ENCODE results near the gene CBFB. TPM values are rescaled to one million over a fixed set of nuclear protein-coding genes. Genes with fewer than 3 reads are reported as not detected.

The CBFB gene
- total RNA-seq, 1 experiment from 2014 or later, result 76.3 TPM

- H3K79me2 ChIP-seq (ENCODE audit: insufficient read depth, low read length), result no peaks in the 10 kb centered on the region
- H4K8ac ChIP-seq (replicated peaks; ENCODE audit: insufficient read length, low read depth, low read length), result no peak overlapping the region
- Mint-ChIP-seq H3K4me1 (no peaks in the 10 kb centered on the region), H3K9me3 (no peaks in the 10 kb centered on the region), H3K27ac (no peak overlapping the region), H3K36me3 (ENCODE audit: insufficient read depth in 1 of 3, low read depth in 3 of 3) (peaks cover 13 to 88% (median 72%) of the 10 kb centered on the region in 3 experiments), H3K4me3 (no peak overlapping the region), H3K27me3 (ENCODE audit: low read depth) (no peaks in the 10 kb centered on the region)
- no CpG with 5 or more reads among the region's 9 CpGs for WGBS (ENCODE audit: extremely low coverage, insufficient read length, low lambda C conversion rate)
- no peak for DNase-seq
- H4K91ac ChIP-seq (ENCODE audit: insufficient read length, low read depth, low read length), result no peak overlapping the region
- H3K27ac ChIP-seq (ENCODE audit: insufficient read length, low read depth, low read length), result no peak overlapping the region
- no peak overlapping the region for H3K4ac ChIP-seq (ENCODE audit: low read depth, low read length)
- H4K5ac ChIP-seq (ENCODE audit: insufficient read length, low read depth, low read length), result no peak overlapping the region
- no peak overlapping the region for H3T11ph ChIP-seq (ENCODE audit: low read length)
- H3K56ac ChIP-seq (ENCODE audit: insufficient read length, low read depth, low read length), result no peak overlapping the region
- no peak for TF ChIP-seq CTCF (conservative IDR thresholded peaks at IDR 0.05)
- no peak overlapping the region for H2AK5ac ChIP-seq (ENCODE audit: insufficient read length, low read length)
- H3K9ac ChIP-seq (ENCODE audit: extremely low read depth, insufficient read length, low read length), result no peak overlapping the region
- H3K9me3 ChIP-seq (ENCODE audit: control insufficient read depth, low read depth, low read length), result no peaks in the 10 kb centered on the region
- no peaks in the 10 kb centered on the region for H3K79me1 ChIP-seq (ENCODE audit: insufficient read depth, low read depth, low read length, poor library complexity, severe bottlenecking)
- H3K14ac ChIP-seq (ENCODE audit: insufficient read depth, low read length), result no peak overlapping the region
- H2BK120ac ChIP-seq (ENCODE audit: low read depth, low read length, poor library complexity, severe bottlenecking), result no peak overlapping the region
- H3K27me3 ChIP-seq (ENCODE audit: insufficient read depth, low read length), result no peaks in the 10 kb centered on the region
- no peak overlapping the region for H2BK5ac ChIP-seq (ENCODE audit: insufficient read length, low read length)
- no peaks in the 10 kb centered on the region for H4K20me1 ChIP-seq (ENCODE audit: control insufficient read depth, insufficient read depth, insufficient read length)
- no peaks in the 10 kb centered on the region for H3K4me1 ChIP-seq (ENCODE audit: insufficient read depth, low read length)
- H2BK20ac ChIP-seq (ENCODE audit: low read depth, low read length, poor library complexity, severe bottlenecking), result no peak overlapping the region
- H3K4me2 ChIP-seq (ENCODE audit: insufficient read depth, insufficient read length, low read length), result no peak overlapping the region
- no peak overlapping the region for H2BK15ac ChIP-seq (ENCODE audit: low read depth, low read length)
- no peak overlapping the region for H3K18ac ChIP-seq (ENCODE audit: insufficient read length, low read depth, low read length)
- no peak overlapping the region for H2AFZ ChIP-seq (ENCODE audit: low read length)
- no peak overlapping the region for H3K23ac ChIP-seq (ENCODE audit: insufficient read length, low read depth, low read length)
- H2BK12ac ChIP-seq (ENCODE audit: insufficient read length, low read depth, low read length), result no peak overlapping the region
- H3K23me2 ChIP-seq (ENCODE audit: insufficient read length, low read depth, low read length, poor library complexity, severe bottlenecking), result no peaks in the 10 kb centered on the region
These were observed 113.4 kb downstream of the CBFB start for GRCh38 chr16:67142342-67142741.
